HG03135 (cell line): ENCODE data around the gene SIM2.

Experiments used
- ATAC-seq: cut with Tn5 transposase; IDR thresholded peaks from one replicate; pipeline ENCODE4 v1.9.1; 2021; ENCODE audit warnings: mild to moderate bottlenecking, moderate library complexity; ENCODE audit not compliant: unreplicated experiment

SIM2 gene

GRCh38 chr21:36762642-36763041 is 63.7 kb downstream of the SIM2 start:
- ATAC-seq: no peak

- ATAC-seq: no peak
Observed at GRCh38 chr21:36763305-36763704, 64.4 kb downstream of the SIM2 start.

GRCh38 chr21:36765229-36765628 is 66.3 kb downstream of the SIM2 start:
- ATAC-seq: no peak

GRCh38 chr21:36766511-36766910 is 67.6 kb downstream of the SIM2 start:
- no peak for ATAC-seq

- ATAC-seq: no peak
Observed at GRCh38 chr21:36767096-36767495, 68.2 kb downstream of the SIM2 start.

- no peak for ATAC-seq
Observed at GRCh38 chr21:36768496-36768895, 69.6 kb downstream of the SIM2 start.

- ATAC-seq: no peak
Observed at GRCh38 chr21:36769051-36769839, 70.3 kb downstream of the SIM2 start.

- no peak for ATAC-seq
Observed at GRCh38 chr21:36773117-36773516, 74.2 kb downstream of the SIM2 start.

- no peak for ATAC-seq
Observed at GRCh38 chr21:36773995-36774394, 75.1 kb downstream of the SIM2 start.

GRCh38 chr21:36776981-36777617 is 78.2 kb downstream of the SIM2 start:
- ATAC-seq: no peak

GRCh38 chr21:36780861-36781260 is 81.9 kb downstream of the SIM2 start:
- ATAC-seq: no peak

GRCh38 chr21:36783612-36784374 is 84.9 kb downstream of the SIM2 start:
- no peak for ATAC-seq

GRCh38 chr21:36784947-36785346 is 86.0 kb downstream of the SIM2 start:
- ATAC-seq: no peak

GRCh38 chr21:36785615-36786014 is 86.7 kb downstream of the SIM2 start:
- no peak for ATAC-seq

- no peak for ATAC-seq
Observed at GRCh38 chr21:36786186-36786585, 87.3 kb downstream of the SIM2 start.

- ATAC-seq: no peak
Observed at GRCh38 chr21:36788120-36788638, 89.3 kb downstream of the SIM2 start.

GRCh38 chr21:36790616-36791015 is 91.7 kb downstream of the SIM2 start:
- ATAC-seq: no peak

GRCh38 chr21:36791180-36791579 is 92.3 kb downstream of the SIM2 start:
- ATAC-seq: no peak

- ATAC-seq: no peak
Observed at GRCh38 chr21:36791695-36792470, 93.0 kb downstream of the SIM2 start.

GRCh38 chr21:36792505-36792967 is 93.6 kb downstream of the SIM2 start:
- no peak for ATAC-seq

- ATAC-seq: no peak
Observed at GRCh38 chr21:36796070-36796469, 97.2 kb downstream of the SIM2 start.
